ENCODE results near the gene MATCAP1. TPM values are rescaled to one million over a fixed set of nuclear protein-coding genes. Genes with fewer than 3 reads are reported as not detected.

The MATCAP1 gene
- total RNA-seq, 4 donors from 2014 or later: 6.7 to 37.4 (median 19.2) TPM

DNA sequence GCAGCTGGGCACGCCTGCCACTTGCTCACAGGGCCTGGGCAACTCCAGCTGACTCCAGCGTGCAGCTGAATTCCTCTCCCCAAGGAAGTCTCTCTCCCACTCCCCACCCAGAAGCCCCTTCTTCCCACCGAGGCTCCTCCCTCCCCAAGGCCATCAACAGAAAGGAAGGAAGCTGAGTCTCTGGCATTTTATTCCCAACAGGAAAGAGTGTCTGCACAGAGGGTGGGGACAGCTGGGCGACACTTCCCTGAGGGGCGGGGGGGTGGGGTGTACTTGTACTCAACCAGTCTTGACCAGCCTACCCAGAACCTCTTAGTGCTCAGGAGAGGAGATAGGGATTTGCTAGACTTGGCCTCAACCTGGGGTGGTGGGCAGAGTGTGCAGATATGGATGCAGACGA, 6.3 kb upstream of the MATCAP1 start, which contains the start of gene EXOC3L1:
TSS of gene EXOC3L1 (minus strand) at position 96 of the 400 bp plus-strand sequence. CDS start 460 bp downstream, outside the sequence.
- Histone ChIP-seq H3K36me3 (peaks cover 0 to 20% of the 10 kb centered on the region in 2 donors), H3K4me1 (peaks cover 0 to 54% (median 25%) of the 10 kb centered on the region in 3 donors), H3K27me3 (no peaks in the 10 kb centered on the region), H3K4me3 (no peak within 1 kb of the TSS), H3K27ac (no peak within 1 kb of the TSS), H3K9me3 (no peaks in the 10 kb centered on the region)
- no peak for ATAC-seq
- TF ChIP-seq EP300 (IDR thresholded peaks at IDR 0.05): no peak
- no peak for TF ChIP-seq POLR2AphosphoS5 (IDR thresholded peaks at IDR 0.05)
- no peak for TF ChIP-seq POLR2A (IDR thresholded peaks at IDR 0.05)
- TF ChIP-seq, protein P1, sequence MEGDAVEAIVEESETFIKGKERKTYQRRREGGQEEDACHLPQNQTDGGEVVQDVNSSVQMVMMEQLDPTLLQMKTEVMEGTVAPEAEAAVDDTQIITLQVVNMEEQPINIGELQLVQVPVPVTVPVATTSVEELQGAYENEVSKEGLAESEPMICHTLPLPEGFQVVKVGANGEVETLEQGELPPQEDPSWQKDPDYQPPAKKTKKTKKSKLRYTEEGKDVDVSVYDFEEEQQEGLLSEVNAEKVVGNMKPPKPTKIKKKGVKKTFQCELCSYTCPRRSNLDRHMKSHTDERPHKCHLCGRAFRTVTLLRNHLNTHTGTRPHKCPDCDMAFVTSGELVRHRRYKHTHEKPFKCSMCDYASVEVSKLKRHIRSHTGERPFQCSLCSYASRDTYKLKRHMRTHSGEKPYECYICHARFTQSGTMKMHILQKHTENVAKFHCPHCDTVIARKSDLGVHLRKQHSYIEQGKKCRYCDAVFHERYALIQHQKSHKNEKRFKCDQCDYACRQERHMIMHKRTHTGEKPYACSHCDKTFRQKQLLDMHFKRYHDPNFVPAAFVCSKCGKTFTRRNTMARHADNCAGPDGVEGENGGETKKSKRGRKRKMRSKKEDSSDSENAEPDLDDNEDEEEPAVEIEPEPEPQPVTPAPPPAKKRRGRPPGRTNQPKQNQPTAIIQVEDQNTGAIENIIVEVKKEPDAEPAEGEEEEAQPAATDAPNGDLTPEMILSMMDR (IDR thresholded peaks at IDR 0.05): no peak
- 29 to 71% methylated on average over 1 of the region's 6 CpGs for WGBS, 2 donors (ENCODE audit: low coverage in 1 of 2)

DNA sequence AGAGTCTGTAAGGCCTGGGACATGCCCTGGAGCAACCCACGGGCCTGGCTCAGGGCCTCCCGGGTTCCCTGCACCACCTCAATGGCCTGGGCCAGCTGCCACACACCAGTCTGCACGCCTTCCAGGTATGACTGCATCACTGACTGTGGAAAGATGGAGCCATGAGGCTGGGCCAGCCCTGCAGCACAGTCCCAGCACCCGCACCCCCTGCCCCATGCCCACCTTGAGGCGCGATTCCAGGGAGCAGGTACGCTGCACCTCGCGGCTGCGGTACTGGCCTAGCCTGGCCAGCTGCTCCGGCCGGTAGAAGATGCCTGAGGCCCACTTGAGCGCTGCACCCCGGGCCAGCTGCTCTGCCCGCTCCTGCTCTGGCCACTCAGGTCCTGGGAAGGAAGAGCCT, 5.0 kb upstream of the MATCAP1 start:
- Histone ChIP-seq H3K9me3 (no peaks in the 10 kb centered on the region), H3K4me3 (no peak overlapping the region), H3K4me1 (peaks cover 0 to 51% (median 34%) of the 10 kb centered on the region in 3 donors), H3K36me3 (peaks cover 0 to 8% of the 10 kb centered on the region in 2 donors), H3K27ac (no peak overlapping the region), H3K27me3 (no peaks in the 10 kb centered on the region)
- TF ChIP-seq POLR2AphosphoS5 (IDR thresholded peaks at IDR 0.05): no peak
- no peak for TF ChIP-seq POLR2A (IDR thresholded peaks at IDR 0.05)
- TF ChIP-seq, protein P1 (IDR thresholded peaks at IDR 0.05): no peak
- no peak for TF ChIP-seq EP300 (IDR thresholded peaks at IDR 0.05)
- no peak for ATAC-seq
- WGBS, 2 donors (ENCODE audit: low coverage in 1 of 2): 77% methylated on average over 4 of the region's 15 CpGs; no CpG with 5 or more reads in 1 of the 2 donors

GRCh38 chr16:67188323-67188722, 4.6 kb upstream of the MATCAP1 start:
- no peaks in the 10 kb centered on the region for H3K27me3 ChIP-seq
- no peak overlapping the region for H3K27ac ChIP-seq
- H3K36me3 ChIP-seq: peaks cover 0 to 3% of the 10 kb centered on the region in 2 donors
- TF ChIP-seq POLR2A (IDR thresholded peaks at IDR 0.05): no peak
- TF ChIP-seq EP300 (IDR thresholded peaks at IDR 0.05): no peak
- TF ChIP-seq POLR2AphosphoS5 (IDR thresholded peaks at IDR 0.05): no peak
- H3K4me3 ChIP-seq: no peak overlapping the region
- ATAC-seq: no peak
- peaks cover 0 to 48% (median 32%) of the 10 kb centered on the region in 3 donors for H3K4me1 ChIP-seq
- 70 to 78% methylated on average over 2 of the region's 4 CpGs for WGBS, 2 donors (ENCODE audit: low coverage in 1 of 2)
- H3K9me3 ChIP-seq: no peaks in the 10 kb centered on the region

GRCh38 chr16:67187175-67187890, 3.6 kb upstream of the MATCAP1 start:
- Histone ChIP-seq H3K27ac (no peak overlapping the region), H3K9me3 (no peaks in the 10 kb centered on the region), H3K4me1 (peaks cover 0 to 48% (median 24%) of the 10 kb centered on the region in 3 donors), H3K4me3 (no peak overlapping the region), H3K36me3 (no peaks in the 10 kb centered on the region), H3K27me3 (no peaks in the 10 kb centered on the region)
- no peak for TF ChIP-seq POLR2A (IDR thresholded peaks at IDR 0.05)
- TF ChIP-seq POLR2AphosphoS5 (IDR thresholded peaks at IDR 0.05): no peak
- TF ChIP-seq, protein P1 (IDR thresholded peaks at IDR 0.05): no peak
- TF ChIP-seq EP300 (IDR thresholded peaks at IDR 0.05): no peak
- 80% methylated on average over 2 of the region's 26 CpGs; no CpG with 5 or more reads in 1 of the 2 donors for WGBS, 2 donors (ENCODE audit: low coverage in 1 of 2)
- ATAC-seq: no peak

DNA sequence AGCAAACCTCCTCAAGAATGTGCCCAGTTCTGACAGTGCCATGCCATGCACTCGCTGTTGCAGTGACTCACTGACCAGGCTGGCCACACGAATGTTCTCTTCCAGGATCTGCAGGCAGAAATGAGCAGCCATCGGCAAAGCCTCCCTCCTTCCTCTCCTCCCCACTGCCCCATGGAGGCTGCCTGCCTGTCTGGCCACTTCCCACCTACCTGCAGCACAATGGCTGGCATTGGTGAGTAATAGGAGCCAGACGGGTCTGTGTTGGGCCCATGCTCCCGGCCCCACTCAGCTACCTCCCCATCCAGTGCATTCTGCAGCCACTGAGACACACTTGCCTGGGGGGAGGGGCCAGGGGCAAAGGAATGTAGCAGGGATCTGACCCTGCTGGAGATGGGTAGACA, 2.8 kb upstream of the MATCAP1 start:
- Histone ChIP-seq H3K27ac (no peak overlapping the region), H3K4me1 (peaks cover 0 to 51% (median 21%) of the 10 kb centered on the region in 3 donors), H3K9me3 (no peaks in the 10 kb centered on the region), H3K4me3 (no peak overlapping the region), H3K36me3 (no peaks in the 10 kb centered on the region), H3K27me3 (no peaks in the 10 kb centered on the region)
- ATAC-seq: no peak
- WGBS, 2 donors (ENCODE audit: low coverage in 1 of 2): 20% methylated on average over 2 of the region's 5 CpGs; no CpG with 5 or more reads in 1 of the 2 donors
- no peak for TF ChIP-seq EP300 (IDR thresholded peaks at IDR 0.05)
- no peak for TF ChIP-seq POLR2AphosphoS5 (IDR thresholded peaks at IDR 0.05)
- TF ChIP-seq POLR2A (IDR thresholded peaks at IDR 0.05): no peak
- TF ChIP-seq, protein P1 (IDR thresholded peaks at IDR 0.05): no peak
